HG02588 (cell line): ENCODE measurements around the gene AXDND1.

Experiments
- ATAC-seq: cut with Tn5 transposase; IDR thresholded peaks from one replicate; pipeline ENCODE4 v1.9.1; 2021; ENCODE audit warnings: mild to moderate bottlenecking, moderate library complexity; ENCODE audit not compliant: unreplicated experiment

Gene AXDND1

DNA sequence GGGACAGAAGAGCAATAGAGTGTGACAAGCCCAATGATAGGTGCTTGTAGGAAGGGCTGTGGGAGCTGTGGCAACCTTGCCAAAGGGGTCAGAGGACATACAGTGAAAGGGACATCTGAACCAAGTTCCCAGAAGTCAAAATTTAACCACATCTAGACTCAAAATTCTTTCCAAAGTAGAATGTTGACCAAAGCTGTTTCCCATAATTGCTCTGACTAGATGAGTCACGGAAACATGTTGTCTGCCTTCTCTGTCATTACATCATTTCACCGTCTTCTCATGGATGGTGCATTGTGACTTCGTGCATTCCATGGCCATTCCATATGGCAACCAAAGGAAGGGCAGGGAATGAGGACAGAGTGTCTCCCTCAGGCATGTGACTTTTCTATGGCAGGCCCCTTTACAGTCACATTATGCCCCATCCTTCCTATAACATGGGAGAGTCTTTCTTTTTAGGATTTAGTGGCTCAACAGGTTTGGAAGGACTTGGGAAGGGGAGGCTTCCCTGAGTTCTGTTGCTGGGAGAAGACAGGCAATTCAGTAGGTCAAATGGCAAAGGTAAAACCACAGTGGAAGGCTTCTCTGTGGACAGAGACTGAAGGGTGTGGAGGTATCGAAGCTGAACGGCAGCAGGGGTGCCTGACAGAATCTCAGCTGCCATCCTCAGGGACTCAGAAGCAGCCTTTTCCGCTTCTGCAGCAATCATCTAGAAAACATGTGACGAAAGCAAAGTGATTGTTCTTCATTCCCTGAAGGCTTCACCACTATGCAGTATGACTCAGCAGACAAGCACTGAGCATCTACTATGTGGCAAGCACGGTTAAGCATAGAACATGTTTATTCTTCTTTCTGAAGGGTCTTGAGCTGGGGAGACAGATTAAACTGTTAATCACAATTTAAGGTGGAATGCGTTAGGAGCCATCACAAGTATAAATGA, 185.2 kb downstream of the AXDND1 start:
- ATAC-seq = peak; percentile 59

- ATAC-seq = no peak
These were observed 188.7 kb downstream of the AXDND1 start for GRCh38 chr1:179554427-179554826.

- ATAC-seq = no peak
These were observed 192.3 kb downstream of the AXDND1 start for GRCh38 chr1:179558078-179558477.

DNA sequence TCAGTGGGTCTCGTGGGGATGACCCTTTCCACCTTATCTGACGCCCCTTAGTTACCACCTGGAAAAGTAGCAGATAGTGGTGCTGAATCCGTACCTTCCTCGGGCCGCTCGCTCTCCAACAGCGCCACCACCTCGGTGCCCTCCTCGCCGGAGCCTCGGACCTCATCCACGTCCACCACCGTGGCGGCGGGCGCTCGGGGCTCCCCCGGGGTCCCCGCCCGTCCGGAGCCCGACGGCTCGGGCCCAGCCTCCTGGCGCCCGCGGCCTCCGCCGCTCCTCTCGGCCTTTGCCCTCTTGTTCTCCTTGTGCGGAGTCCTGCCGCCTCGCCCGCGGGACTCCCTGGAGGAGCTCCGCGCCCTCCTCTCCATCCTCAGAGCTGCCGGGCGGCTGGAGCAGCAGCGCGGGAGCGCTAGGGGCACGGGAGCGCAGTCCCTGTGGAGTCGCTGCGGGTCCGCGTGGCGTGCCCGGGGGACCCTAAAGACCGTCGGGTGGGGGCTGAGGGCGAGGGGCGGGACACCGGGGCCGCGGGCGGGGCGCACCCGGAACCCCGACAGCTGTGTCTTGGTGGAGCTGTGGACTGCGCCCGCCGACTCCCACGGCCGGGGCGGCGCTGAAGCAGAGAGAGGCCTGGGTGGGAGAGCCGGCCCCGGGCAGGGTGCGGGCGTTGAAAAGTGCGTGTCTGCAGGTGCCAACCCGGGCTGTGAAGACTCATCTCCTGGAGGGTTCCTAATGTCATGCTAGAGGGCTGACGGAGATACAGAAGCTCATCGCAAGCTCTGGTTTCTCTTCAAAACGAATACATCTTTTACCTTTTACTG, 209.9 kb downstream of the AXDND1 start, which contains the start of gene NPHS2:
Gene NPHS2 (minus strand): TSS at position 452 of the 818 bp plus-strand sequence. CDS start 84 bp downstream, at position 368.
- no peak for ATAC-seq

GRCh38 chr1:179576509-179576908, 210.7 kb downstream of the AXDND1 start:
- ATAC-seq = no peak

DNA sequence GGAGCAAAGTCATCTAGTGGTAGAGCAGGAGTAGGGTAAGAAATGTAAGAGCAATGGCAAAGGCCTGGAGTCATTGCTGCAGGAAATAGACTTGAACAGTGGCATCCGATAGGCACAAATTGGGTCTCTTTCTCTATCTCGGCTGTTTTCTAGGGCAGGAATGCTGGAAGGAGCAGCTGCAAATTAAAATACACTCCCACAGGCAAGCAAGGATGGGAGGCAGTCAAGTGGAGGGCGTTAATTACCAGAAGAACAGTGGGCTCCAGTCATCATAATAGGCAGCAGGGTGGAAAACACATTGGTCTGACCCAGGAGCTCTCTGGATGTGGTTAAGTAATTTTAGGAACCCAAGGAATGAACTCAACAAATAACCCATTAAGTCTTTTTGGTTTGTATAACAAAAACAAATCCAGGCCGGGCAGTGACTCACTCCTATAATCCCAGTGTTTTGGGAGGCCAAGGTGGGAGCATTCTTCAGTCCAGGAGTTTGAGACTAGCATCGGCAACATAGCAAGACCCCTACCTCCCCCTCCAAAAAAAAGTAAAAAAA, 218.1 kb downstream of the AXDND1 start:
- no peak for ATAC-seq

GRCh38 chr1:179586107-179586823, 220.5 kb downstream of the AXDND1 start:
- ATAC-seq = no peak

GRCh38 chr1:179587336-179587735, 221.6 kb downstream of the AXDND1 start:
- no peak for ATAC-seq

DNA sequence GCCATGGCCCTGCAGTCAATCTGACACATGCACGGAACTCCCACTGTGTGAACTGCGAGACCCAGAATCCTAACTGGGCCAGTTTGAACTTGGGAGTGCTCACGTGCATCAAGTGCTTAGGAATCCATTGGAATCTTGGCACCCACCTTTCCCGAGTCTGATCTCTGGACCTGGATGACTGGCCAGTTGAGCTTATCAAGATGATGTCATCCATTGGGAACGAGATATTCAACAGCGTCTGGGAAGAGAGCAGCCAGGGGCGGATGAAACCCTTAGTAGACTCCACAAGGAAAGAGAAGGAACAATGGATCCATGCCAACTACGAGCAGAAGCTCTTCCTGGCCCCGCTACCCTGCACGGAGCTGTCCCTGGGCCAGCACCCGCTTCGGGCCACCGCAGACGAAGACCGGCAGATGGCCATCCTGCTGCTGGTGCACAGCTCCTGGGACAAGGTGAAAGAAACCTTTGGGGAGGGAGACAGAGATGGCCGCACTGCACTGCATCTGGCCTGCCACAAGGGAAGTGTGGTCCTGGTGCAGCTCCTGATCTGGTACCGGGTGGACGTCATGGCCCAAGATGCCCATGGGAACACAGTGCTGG, 222.8 kb downstream of the AXDND1 start:
- no peak for ATAC-seq

DNA sequence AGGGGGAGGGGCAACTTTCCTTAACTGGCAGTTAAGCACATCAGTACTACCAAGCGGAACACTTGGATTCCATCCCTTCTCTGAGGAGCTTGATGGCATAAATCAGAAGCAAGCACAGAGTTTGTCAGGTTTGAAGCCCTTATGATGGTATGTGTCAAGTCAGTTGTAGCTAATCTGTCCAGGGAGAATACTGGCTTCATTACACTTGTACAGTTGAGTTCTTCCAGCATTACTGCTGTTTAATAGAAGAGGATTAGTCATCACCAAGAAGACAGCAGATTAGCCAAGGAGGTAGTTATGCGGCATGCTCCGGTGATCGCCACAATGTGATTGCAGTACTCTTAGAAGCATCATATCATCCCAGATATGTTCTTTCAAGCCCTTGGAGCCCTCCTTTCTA, 223.7 kb downstream of the AXDND1 start:
- ATAC-seq = no peak

DNA sequence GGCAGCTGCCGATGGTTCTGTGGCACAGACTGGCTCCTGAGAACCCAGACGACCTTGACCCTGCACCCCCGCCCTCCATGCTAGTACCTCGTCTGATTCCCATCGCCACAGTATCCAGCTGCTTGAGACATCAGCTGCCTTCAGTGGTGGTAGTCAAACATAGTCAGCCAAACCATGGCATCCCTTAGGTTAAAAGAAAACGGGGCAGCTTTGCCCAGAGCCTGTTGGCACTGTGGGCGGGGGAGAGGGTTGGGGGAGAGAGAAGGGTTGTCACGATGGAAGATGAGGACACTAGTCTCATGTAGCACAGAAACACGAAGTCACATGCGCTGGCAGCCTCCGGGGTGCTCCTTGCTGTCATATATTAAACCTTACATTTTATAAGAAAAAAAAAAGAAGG, 224.9 kb downstream of the AXDND1 start:
- no peak for ATAC-seq

- ATAC-seq = no peak
These were observed 225.5 kb downstream of the AXDND1 start for GRCh38 chr1:179591253-179591591.

DNA sequence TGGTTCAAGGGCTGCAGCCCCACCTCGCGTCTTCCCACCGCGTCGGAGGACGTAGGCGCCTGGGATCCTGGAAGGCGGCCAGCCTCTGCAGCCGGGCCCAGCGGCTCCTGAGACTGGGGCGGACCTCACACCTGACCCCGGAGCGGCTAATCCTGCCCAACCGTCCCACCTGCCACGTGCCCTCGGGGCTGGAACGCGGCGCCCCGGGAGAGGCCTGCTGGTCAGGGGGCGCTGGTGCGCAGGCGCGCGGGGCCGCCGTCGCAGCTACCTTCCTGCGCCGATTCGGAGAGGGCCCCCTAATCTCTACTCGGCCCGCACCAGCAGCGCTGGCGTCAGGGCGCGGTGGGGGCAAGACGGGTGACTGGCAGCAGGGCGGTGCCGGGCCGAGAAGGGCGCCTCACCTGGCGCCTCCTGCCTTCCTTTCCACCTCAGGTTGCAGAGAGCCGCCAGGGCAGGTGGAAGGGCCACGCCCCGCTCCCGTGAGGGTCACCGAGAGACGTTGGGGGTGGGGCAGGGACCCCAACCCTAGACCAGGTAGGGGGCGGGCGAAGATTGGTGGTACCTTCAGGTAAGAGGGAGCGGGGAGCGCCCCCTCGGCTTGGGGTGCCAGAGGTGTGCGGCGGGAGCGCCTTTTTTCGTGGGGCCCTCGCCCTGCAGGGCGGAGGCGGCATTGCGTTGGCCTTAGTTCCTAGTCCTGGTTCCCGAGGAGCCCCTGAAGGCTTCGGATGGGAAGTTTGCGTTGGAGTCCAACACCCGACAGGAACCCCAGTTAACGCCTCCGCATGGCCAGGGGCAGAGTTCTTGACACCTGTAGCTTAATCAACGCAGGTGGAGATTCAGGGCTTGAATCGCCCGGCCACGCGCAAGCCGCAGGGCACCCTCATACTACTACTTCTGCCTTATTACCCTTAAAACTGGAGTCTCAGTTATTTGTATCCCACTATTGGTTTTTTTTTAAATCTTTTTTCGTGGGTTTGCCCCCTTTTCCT, 226.1 kb downstream of the AXDND1 start, which contains the start of gene TDRD5:
Gene TDRD5 (plus strand): TSS at position 241 of the 989 bp plus-strand sequence. CDS start 784 bp downstream, outside the sequence.
- ATAC-seq = no peak

GRCh38 chr1:179598631-179599030, 232.9 kb downstream of the AXDND1 start:
- ATAC-seq = no peak

- no peak for ATAC-seq
These were observed 234.0 kb downstream of the AXDND1 start for GRCh38 chr1:179599623-179600249.

DNA sequence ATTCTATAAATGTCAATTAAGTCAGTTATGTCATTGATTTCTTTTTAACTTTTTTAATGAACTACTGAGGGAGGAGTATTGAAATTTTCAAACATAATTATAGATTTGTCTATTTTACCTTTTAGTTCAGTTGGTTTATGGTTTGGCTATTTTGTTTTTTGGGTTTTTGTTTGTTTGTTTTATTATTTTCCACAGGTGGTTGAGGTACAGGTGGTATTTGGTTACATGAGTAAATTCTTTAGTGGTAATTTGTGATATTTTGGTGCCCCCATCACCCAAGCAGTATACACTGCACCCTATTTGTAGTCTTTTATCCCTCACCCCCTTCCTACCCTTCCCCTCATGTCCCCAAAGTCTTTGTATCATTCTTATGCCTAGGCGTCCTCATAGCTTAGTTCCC, 235.3 kb downstream of the AXDND1 start:
- no peak for ATAC-seq
